Neural cell (in vitro differentiated cells): Measurements from ENCODE around the gene CKB. TPM values are rescaled to one million over a fixed set of nuclear protein-coding genes. Genes with fewer than 3 reads are reported as not detected.

Experiments used
- H2AFZ ChIP-seq: fragments of 200-600, 300-800 bp; sonication (generic), shearing (Covaris generic); 2 replicates; pipeline ENCODE4 v1.6.0; 2014; ENCODE audit warnings: low read depth, mild to moderate bottlenecking, antibody characterized with exemption, low read length, moderate library complexity
- H3F3A ChIP-seq: fragments of 200-600 bp; shearing (Covaris generic); 2 replicates; pipeline ENCODE4 v1.6.1; 2016; ENCODE audit warnings: mild to moderate bottlenecking, moderate library complexity, mixed read lengths, antibody characterized with exemption, low read length; ENCODE audit not compliant: insufficient read depth, poor library complexity, severe bottlenecking
- H3K27ac ChIP-seq: fragments of 200-600, 300-800 bp; sonication (generic), shearing (Covaris generic); 2 replicates; pipeline ENCODE4 v1.5.1; 2014; ENCODE audit warnings: mild to moderate bottlenecking, low read length, moderate library complexity
- H3K27me3 ChIP-seq: fragments of 300-800, 200-600 bp; sonication (generic), shearing (Covaris generic); 2 replicates; pipeline ENCODE4 v1.6.0; 2014; ENCODE audit warnings: mild to moderate bottlenecking, low read depth, low read length, moderate library complexity; ENCODE audit not compliant: insufficient read depth
- H3K36me3 ChIP-seq: fragments of 300-800, 200-600 bp; sonication (generic), shearing (Covaris generic); 2 replicates; pipeline ENCODE4 v1.5.1; 2014; ENCODE audit warnings: mild to moderate bottlenecking, antibody characterized with exemption, low read length, moderate library complexity; ENCODE audit not compliant: insufficient read depth
- H3K4me2 ChIP-seq: fragments of 300-800, 200-600 bp; sonication (generic), shearing (Covaris generic); 2 replicates; pipeline ENCODE4 v1.6.0; 2014; ENCODE audit warnings: mild to moderate bottlenecking, low read length
- H3K4me3 ChIP-seq: fragments of 300-800, 200-600 bp; sonication (generic), shearing (Covaris generic); 2 replicates; pipeline ENCODE4 v1.5.1; 2014; ENCODE audit warnings: mild to moderate bottlenecking, low read length, moderate library complexity
- H3K79me2 ChIP-seq: fragments of 200-600 bp; shearing (Covaris generic); replicated peaks from 2 replicates; pipeline ENCODE4 v1.6.0; 2014; ENCODE audit warnings: mild to moderate bottlenecking, low read length, moderate library complexity; ENCODE audit not compliant: insufficient read depth
- H3K9ac ChIP-seq: fragments of 300-800, 200-600 bp; sonication (generic), shearing (Covaris generic); 2 replicates; pipeline ENCODE4 v1.6.1; 2016; ENCODE audit warnings: mild to moderate bottlenecking, low read length, mixed read lengths
- H3K9me2 ChIP-seq: fragments of 200-600 bp; shearing (Covaris generic); 2 replicates; pipeline ENCODE4 v1.6.1; 2016; ENCODE audit warnings: mild to moderate bottlenecking, low read length, mixed read lengths; ENCODE audit not compliant: insufficient read depth
- H3K9me3 ChIP-seq: fragments of 200-600, 300-800 bp; sonication (generic), shearing (Covaris generic); 2 replicates; pipeline ENCODE4 v1.6.1; 2016; ENCODE audit warnings: mild to moderate bottlenecking, mixed run types, low read length, moderate library complexity, mixed read lengths
- H4K20me1 ChIP-seq: fragments of 200-600 bp; shearing (Covaris generic); 2 replicates; pipeline ENCODE4 v1.6.1; 2016; ENCODE audit warnings: mild to moderate bottlenecking, mixed run types; ENCODE audit not compliant: insufficient read depth
- CTCF ChIP-seq: fragments of 450-650 bp; IDR thresholded peaks from 2 replicates; pipeline ENCODE4 v1.5.1; 2014; ENCODE audit warnings: antibody characterized with exemption, mild to moderate bottlenecking, moderate library complexity; ENCODE audit not compliant: poor library complexity, severe bottlenecking
- EP300 ChIP-seq: fragments of 450-650 bp; conservative IDR thresholded peaks from 2 replicates; pipeline ENCODE4 v1.6.1; 2014; ENCODE audit warnings: antibody characterized with exemption, mild to moderate bottlenecking, moderate library complexity; ENCODE audit not compliant: poor library complexity, severe bottlenecking
- EZH2 ChIP-seq: fragments of 200-600, 300-800 bp; shearing (Covaris generic), sonication (generic); IDR thresholded peaks from 2 replicates; pipeline ENCODE4 v1.6.1; 2014; ENCODE audit warnings: antibody characterized with exemption, low read length, borderline replicate concordance, mild to moderate bottlenecking; ENCODE audit not compliant: insufficient read depth, poor library complexity, severe bottlenecking
- MXI1 ChIP-seq: fragments of 450-650 bp; conservative IDR thresholded peaks from 2 replicates; pipeline ENCODE4 v1.6.1; 2014; ENCODE audit warnings: antibody characterized with exemption, mild to moderate bottlenecking; ENCODE audit not compliant: poor library complexity, severe bottlenecking
- POLR2AphosphoS5 ChIP-seq: IDR thresholded peaks from 2 replicates; pipeline ENCODE4 v1.6.1; 2012
- RAD21 ChIP-seq: fragments of 450-650 bp; conservative IDR thresholded peaks from 2 replicates; pipeline ENCODE4 v1.6.1; 2014; ENCODE audit warnings: antibody characterized with exemption, mild to moderate bottlenecking, moderate library complexity
- SMC3 ChIP-seq: fragments of 450-650 bp; conservative IDR thresholded peaks from 2 replicates; pipeline ENCODE4 v1.6.1; 2014; ENCODE audit warnings: antibody characterized with exemption, mild to moderate bottlenecking, moderate library complexity; ENCODE audit not compliant: poor library complexity
- TAF1 ChIP-seq: IDR thresholded peaks from 2 replicates; pipeline ENCODE4 v1.6.1; 2012; ENCODE audit warnings: low read depth
- polyA plus RNA-seq: library from polyadenylated mRNA; depleted of rRNA; stranded (reverse); fragments of >200 nt; gene quantifications from 2 replicates; pipeline ENCODE4 v1.2.3, GENCODE V29; 2014
- TF ChIP-seq, protein P1 (sequence below): IDR thresholded peaks from 2 replicates; pipeline ENCODE4 v1.6.1; 2012; ENCODE audit warnings: borderline replicate concordance

The CKB gene
- polyA plus RNA-seq, 1 donor from 2014 or later: 918 TPM

DNA sequence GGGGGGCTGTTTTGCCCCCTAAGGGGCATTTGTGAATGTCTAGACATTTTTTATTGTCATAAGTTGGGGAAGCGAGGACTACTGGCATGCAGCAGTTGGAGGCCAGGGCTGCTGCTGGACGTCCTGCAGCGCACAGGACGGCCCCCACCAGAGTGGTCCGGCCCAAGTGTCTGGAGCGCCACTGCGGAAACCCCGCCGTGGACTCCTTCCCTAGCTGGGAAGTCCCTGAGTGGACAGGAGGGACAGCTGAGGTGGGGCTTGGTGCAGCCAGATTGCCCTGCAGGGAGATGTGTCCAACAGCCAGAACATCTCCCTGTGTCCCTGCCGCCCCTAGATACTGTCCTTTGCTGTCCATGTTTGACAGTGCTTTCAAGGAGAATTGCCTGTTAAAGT is 5.5 kb downstream of the CKB start:
- TF ChIP-seq POLR2AphosphoS5 (no peak), EZH2 (no peak), RAD21 (no peak), EP300 (no peak), TAF1 (no peak), CTCF (no peak), SMC3 (no peak), MXI1 (no peak)
- TF ChIP-seq, protein P1, sequence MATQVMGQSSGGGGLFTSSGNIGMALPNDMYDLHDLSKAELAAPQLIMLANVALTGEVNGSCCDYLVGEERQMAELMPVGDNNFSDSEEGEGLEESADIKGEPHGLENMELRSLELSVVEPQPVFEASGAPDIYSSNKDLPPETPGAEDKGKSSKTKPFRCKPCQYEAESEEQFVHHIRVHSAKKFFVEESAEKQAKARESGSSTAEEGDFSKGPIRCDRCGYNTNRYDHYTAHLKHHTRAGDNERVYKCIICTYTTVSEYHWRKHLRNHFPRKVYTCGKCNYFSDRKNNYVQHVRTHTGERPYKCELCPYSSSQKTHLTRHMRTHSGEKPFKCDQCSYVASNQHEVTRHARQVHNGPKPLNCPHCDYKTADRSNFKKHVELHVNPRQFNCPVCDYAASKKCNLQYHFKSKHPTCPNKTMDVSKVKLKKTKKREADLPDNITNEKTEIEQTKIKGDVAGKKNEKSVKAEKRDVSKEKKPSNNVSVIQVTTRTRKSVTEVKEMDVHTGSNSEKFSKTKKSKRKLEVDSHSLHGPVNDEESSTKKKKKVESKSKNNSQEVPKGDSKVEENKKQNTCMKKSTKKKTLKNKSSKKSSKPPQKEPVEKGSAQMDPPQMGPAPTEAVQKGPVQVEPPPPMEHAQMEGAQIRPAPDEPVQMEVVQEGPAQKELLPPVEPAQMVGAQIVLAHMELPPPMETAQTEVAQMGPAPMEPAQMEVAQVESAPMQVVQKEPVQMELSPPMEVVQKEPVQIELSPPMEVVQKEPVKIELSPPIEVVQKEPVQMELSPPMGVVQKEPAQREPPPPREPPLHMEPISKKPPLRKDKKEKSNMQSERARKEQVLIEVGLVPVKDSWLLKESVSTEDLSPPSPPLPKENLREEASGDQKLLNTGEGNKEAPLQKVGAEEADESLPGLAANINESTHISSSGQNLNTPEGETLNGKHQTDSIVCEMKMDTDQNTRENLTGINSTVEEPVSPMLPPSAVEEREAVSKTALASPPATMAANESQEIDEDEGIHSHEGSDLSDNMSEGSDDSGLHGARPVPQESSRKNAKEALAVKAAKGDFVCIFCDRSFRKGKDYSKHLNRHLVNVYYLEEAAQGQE: no peak
- no peak overlapping the region for H3K4me2 ChIP-seq
- no peaks in the 10 kb centered on the region for H3K9me3 ChIP-seq
- peaks cover 7% of the 10 kb centered on the region for H3K36me3 ChIP-seq
- no peak overlapping the region for H3K4me3 ChIP-seq
- peaks cover 19% of the 10 kb centered on the region for H4K20me1 ChIP-seq
- H3K9ac ChIP-seq: no peak overlapping the region
- no peak overlapping the region for H3K27ac ChIP-seq
- peaks cover 15% of the 10 kb centered on the region for H3K79me2 ChIP-seq
- no peaks in the 10 kb centered on the region for H3F3A ChIP-seq
- no peak overlapping the region for H2AFZ ChIP-seq
- H3K9me2 ChIP-seq: no peaks in the 10 kb centered on the region
- H3K27me3 ChIP-seq: no peaks in the 10 kb centered on the region

DNA sequence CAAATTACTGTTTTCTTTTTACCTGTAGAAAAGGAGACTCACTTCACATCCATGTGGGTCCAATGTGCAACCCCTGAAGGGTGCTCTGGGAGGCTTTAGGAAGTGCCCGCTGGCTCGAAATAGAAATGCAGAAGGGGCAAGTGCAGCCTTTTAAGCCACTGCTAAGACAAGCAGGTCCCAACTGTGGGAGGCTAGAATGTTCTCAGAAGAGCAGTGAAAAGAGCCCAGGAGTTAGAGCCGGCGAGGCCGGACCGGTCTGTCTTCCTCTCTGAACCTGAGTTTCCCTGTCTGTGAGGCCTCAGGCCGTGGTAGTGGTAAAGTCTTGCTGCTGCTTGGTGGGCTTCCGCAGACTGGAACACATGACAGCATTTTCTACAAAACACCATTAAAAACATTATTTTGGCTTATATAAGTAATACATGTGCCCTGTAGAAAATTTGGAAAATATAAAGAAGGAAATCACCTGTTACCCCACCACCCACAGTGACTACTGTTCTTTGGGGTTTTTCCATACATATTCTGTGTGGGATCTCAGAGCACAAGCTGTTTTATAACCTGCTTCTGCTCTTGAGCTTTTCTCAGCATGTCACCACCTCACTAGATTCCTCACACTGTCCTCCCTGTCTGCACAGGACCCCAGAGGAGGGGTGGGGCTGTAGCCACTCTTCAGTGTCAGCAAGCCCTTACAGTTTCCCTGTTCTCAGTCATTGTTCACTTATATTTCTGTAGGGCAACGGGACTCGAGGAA is 6.0 kb downstream of the CKB start:
- Histone ChIP-seq H3K27me3 (no peaks in the 10 kb centered on the region), H3K79me2 (peaks cover 13% of the 10 kb centered on the region), H4K20me1 (peaks cover 19% of the 10 kb centered on the region), H3K36me3 (peaks cover 7% of the 10 kb centered on the region), H3K4me3 (no peak overlapping the region), H3K9me2 (no peaks in the 10 kb centered on the region), H3K4me2 (no peak overlapping the region), H3F3A (no peaks in the 10 kb centered on the region), H3K27ac (no peak overlapping the region), H3K9ac (no peak overlapping the region), H3K9me3 (no peaks in the 10 kb centered on the region), H2AFZ (no peak overlapping the region)
- TF ChIP-seq EZH2 (no peak), EP300 (no peak), CTCF (no peak), MXI1 (no peak), RAD21 (no peak), TAF1 (no peak), POLR2AphosphoS5 (no peak)
- TF ChIP-seq, protein P1: no peak
